SK-N-SH treated with all-trans-retinoic acid at 6 μM for 48 hours (cell line): ENCODE data around the gene PPP1R12B.
A peak's percentile ranks its signal among the peaks of the same experiment; 100 is the strongest.
"Not testable (repeated sequence)": the region's sequence is repeated elsewhere in the genome, so short reads cannot be mapped to it uniquely, and the experiment has no call there.

Experiments
- ATAC-seq: fragments of 200-7000 bp; cut with Tn5 transposase; 3 replicates; pipeline ENCODE4 v1.9.1; 2020; ENCODE audit warnings: mild to moderate bottlenecking, moderate library complexity
- CREB5 ChIP-seq: fragments of 250-450 bp; sonication (Bioruptor Pico); IDR thresholded peaks from 2 replicates; pipeline ENCODE4 v1.5.1; 2020; ENCODE audit warnings: low read depth, mild to moderate bottlenecking, moderate library complexity
- CSDC2 ChIP-seq: fragments of 250-450 bp; sonication (Bioruptor Pico); IDR thresholded peaks from 2 replicates; pipeline ENCODE4 v1.5.0; 2020; ENCODE audit warnings: mild to moderate bottlenecking, moderate library complexity
- ESRRG ChIP-seq: fragments of 250-450 bp; sonication (Bioruptor Pico); IDR thresholded peaks from 2 replicates; pipeline ENCODE4 v1.6.1; 2021; ENCODE audit warnings: mild to moderate bottlenecking
- ISL1 ChIP-seq: fragments of 250-450 bp; sonication (Bioruptor Pico); IDR thresholded peaks from 2 replicates; pipeline ENCODE4 v2.1.2; 2022; ENCODE audit warnings: mild to moderate bottlenecking, moderate library complexity
- OSR1 ChIP-seq: fragments of 250-450 bp; sonication (Bioruptor Pico); IDR thresholded peaks from 2 replicates; pipeline ENCODE4 v1.8.0; 2022; ENCODE audit warnings: moderate library complexity, mild to moderate bottlenecking, inconsistent platforms
- PATZ1 ChIP-seq: fragments of 250-450 bp; sonication (Bioruptor Pico); IDR thresholded peaks from 2 replicates; pipeline ENCODE4 v1.8.0; 2020; ENCODE audit warnings: mild to moderate bottlenecking, moderate library complexity, borderline replicate concordance
- POU6F1 ChIP-seq: fragments of 250-450 bp; sonication (Bioruptor Pico); IDR thresholded peaks from 2 replicates; pipeline ENCODE4 v1.8.0; 2021; ENCODE audit warnings: low read depth, mild to moderate bottlenecking, moderate library complexity, borderline replicate concordance
- RARB ChIP-seq: fragments of 250-450 bp; sonication (Bioruptor Pico); IDR thresholded peaks from 2 replicates; pipeline ENCODE4 v1.8.0; 2021; ENCODE audit warnings: mild to moderate bottlenecking, moderate library complexity
- SNAI2 ChIP-seq: fragments of 250-450 bp; sonication (Bioruptor Pico); IDR thresholded peaks from 2 replicates; pipeline ENCODE4 v1.5.0; 2020; ENCODE audit warnings: mild to moderate bottlenecking, moderate library complexity
- TOX ChIP-seq: fragments of 250-450 bp; sonication (Bioruptor Pico); IDR thresholded peaks from 2 replicates; pipeline ENCODE4 v1.8.0; 2021; ENCODE audit warnings: mild to moderate bottlenecking, moderate library complexity, borderline replicate concordance
- ZC3H10 ChIP-seq: fragments of 250-450 bp; sonication (Bioruptor Pico); IDR thresholded peaks from 2 replicates; pipeline ENCODE4 v1.5.1; 2021; ENCODE audit warnings: mild to moderate bottlenecking, moderate library complexity
- ZFP3 ChIP-seq: fragments of 250-450 bp; sonication (Bioruptor Pico); IDR thresholded peaks from 2 replicates; pipeline ENCODE4 v1.5.0; 2020; ENCODE audit warnings: mild to moderate bottlenecking, moderate library complexity
- ZFP30 ChIP-seq: fragments of 450-650 bp; formaldehyde crosslinking; IDR thresholded peaks from 2 replicates; pipeline ENCODE4 v1.5.0; 2022; ENCODE audit warnings: mild to moderate bottlenecking, moderate library complexity
- ZNF565 ChIP-seq: fragments of 450-650 bp; formaldehyde crosslinking; conservative IDR thresholded peaks from 2 replicates; pipeline ENCODE4 v1.5.0; 2020; ENCODE audit warnings: low read depth, mild to moderate bottlenecking, moderate library complexity
- ZNF70 ChIP-seq: fragments of 450-650 bp; formaldehyde crosslinking; IDR thresholded peaks from 2 replicates; pipeline ENCODE4 v1.5.0; 2020; ENCODE audit warnings: mild to moderate bottlenecking, moderate library complexity
- ZNF8 ChIP-seq: fragments of 450-650 bp; formaldehyde crosslinking; IDR thresholded peaks from 2 replicates; pipeline ENCODE4 v1.5.0; 2020; ENCODE audit warnings: mild to moderate bottlenecking, moderate library complexity

PPP1R12B gene

GRCh38 chr1:202597090-202597761 lies 248.7 kb downstream of the PPP1R12B start:
- TF ChIP-seq POU6F1 (CRISPR knock-in tag) (no peak), CSDC2 (CRISPR knock-in tag) (no peak), ZNF8 (CRISPR knock-in tag) (no peak), ISL1 (CRISPR knock-in tag) (no peak)
- no peak for ATAC-seq

GRCh38 chr1:202599669-202600431 lies 251.4 kb downstream of the PPP1R12B start:
- peak; percentile 99 for ATAC-seq
- TF ChIP-seq ZFP3 (CRISPR knock-in tag) (0 out of 2 replicates have a peak, but pooled peaks have one; percentile 31), ZNF70 (CRISPR knock-in tag) (no peak), PATZ1 (CRISPR knock-in tag) (no peak), ESRRG (no peak), SNAI2 (CRISPR knock-in tag) (no peak)

GRCh38 chr1:202600432-202601041 lies 252.0 kb downstream of the PPP1R12B start:
- ATAC-seq, result peak; percentile 43
- TF ChIP-seq OSR1 (CRISPR knock-in tag) (no peak), POU6F1 (CRISPR knock-in tag) (no peak), RARB (CRISPR knock-in tag) (no peak), ZFP30 (CRISPR knock-in tag) (no peak), ZNF565 (CRISPR knock-in tag) (no peak), CREB5 (CRISPR knock-in tag) (no peak), ESRRG (no peak), TOX (CRISPR knock-in tag) (no peak), ZFP3 (CRISPR knock-in tag) (no peak)

GRCh38 chr1:202603435-202603834 lies 254.9 kb downstream of the PPP1R12B start:
- no peak for TF ChIP-seq SNAI2 (CRISPR knock-in tag)
- TF ChIP-seq ZFP30 (CRISPR knock-in tag), result no peak
- TF ChIP-seq ZC3H10 (CRISPR knock-in tag), result no peak
- no peak for ATAC-seq

- TF ChIP-seq TOX (CRISPR knock-in tag) (no peak), CSDC2 (CRISPR knock-in tag) (no peak), ZFP30 (CRISPR knock-in tag) (no peak), CREB5 (CRISPR knock-in tag) (no peak), RARB (CRISPR knock-in tag) (no peak)
- no peak for ATAC-seq
Measured at GRCh38 chr1:202605515-202605914, 257.0 kb downstream of the PPP1R12B start.

GRCh38 chr1:202612036-202612435 lies 263.5 kb downstream of the PPP1R12B start:
- ATAC-seq, result not testable (repeated sequence)
